HG02840 (cell line): ENCODE measurements around the gene UBE2H.
A peak's percentile ranks its signal among the peaks of the same experiment; 100 is the strongest.
"Not testable (repeated sequence)": the region's sequence is repeated elsewhere in the genome, so short reads cannot be mapped to it uniquely, and the experiment has no call there.

Experiments
- ATAC-seq: cut with Tn5 transposase; IDR thresholded peaks from one replicate; pipeline ENCODE4 v1.9.1; 2021; ENCODE audit warnings: mild to moderate bottlenecking, moderate library complexity, moderate number of reproducible peaks; ENCODE audit not compliant: unreplicated experiment, low FRiP score

The UBE2H gene

DNA sequence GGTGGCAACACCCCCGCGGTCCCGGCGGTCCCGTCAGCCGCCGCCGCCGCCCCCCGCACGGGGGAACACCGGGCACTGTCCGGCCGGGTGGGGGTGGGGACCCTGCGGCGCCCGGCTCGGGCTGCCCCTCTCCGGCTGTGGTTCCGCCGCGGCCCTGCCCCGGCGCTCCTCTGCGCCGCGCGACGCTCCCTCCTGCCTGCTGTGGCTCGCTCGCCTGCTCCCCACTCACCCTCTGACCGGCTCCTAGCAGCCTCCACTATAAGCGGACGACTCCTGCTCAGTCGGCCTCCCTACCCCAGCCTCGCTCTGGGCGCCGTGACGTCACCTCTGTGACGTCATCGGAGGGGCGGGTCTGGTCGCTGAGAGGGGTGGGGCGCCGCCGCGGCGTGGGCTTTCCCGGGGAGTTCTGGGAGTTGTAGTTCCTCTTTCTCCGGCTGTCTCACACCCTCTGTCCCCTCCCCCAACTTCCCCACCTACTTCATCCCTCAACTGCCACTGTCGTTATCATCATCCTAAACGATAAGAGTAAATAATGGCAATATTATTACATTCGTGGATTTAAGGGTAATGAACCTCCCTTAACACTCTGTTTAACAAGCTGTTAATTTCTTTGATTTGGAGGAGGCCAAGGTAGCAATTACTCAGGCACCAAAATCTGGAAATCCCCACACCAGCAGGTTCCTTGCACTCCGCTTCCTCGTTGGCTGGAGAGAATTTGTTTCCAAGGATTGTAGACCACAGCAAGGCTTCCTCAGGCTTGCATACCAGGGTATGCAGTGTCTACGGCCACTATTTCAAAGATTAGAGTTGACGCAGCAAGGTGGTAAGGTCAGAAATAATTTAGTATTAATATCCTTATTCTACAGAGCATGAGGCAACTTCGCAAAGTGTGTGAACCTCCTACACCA is at the start of gene UBE2H:
Gene UBE2H, minus strand, starts transcription at position 308 of the 908 bp plus-strand sequence. CDS start 405 bp downstream, outside the sequence.
- ATAC-seq: peak; percentile 52

DNA sequence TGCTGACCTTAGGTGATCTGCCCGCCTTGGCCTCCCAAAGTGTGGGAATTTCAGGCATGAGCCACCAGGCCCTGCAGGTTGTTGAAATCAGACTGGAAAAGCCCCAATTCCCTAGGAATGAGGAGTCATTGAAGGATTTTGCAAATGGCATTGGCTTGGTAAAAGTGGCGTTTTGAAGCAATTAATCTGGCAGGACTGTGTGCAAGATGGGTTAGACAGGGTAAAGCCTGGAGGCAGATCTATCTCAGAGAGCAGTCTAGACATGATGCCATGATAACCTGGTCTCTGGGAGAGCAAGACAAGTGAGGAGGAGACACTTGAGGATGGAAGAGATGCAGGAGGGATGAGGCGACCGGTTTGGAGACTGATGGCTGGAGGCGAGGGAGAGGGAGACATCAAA is 45.7 kb upstream of the UBE2H start:
- no peak for ATAC-seq

DNA sequence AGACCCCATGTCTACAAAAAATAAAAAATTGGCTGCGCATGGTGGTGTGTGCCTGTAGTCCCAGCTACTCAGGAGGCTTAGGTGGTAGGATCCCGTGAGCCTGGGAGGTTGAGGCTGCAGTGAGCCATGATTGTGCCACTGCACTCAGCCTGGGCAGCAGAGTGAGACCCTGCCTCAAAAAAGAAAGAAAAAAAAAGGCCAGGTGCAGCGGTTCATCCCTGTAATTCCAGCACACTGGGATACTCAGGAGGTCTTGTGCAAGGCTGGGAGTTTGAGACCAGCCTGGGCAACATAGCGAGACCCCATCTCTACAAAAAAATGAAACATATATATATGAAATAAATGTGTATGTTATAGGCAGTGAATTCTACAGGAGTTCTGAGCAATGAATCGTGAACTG is 44.5 kb upstream of the UBE2H start:
- no peak for ATAC-seq

DNA sequence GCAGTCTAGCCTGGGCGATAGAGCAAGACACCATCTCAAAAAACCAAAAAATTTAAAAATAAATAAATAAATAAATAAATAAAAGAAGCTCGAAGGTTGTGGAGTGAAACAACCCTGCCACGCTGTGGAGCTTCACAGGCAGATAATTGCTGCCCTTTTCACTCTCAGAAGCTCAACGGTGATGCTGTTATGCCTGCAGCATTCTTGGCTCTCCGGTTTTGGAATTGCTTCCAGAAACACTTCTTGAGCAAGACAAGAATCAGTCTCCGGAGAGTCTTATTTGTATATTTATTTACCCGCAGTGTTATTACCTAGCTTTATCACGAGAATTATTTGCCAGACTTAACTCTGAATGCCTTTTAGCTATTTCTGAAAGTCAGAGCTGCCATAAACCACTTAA is 40.5 kb upstream of the UBE2H start:
- ATAC-seq: no peak

GRCh38 chr7:129990403-129991192 is 37.8 kb upstream of the UBE2H start:
- no peak for ATAC-seq

- ATAC-seq: no peak
Observed at GRCh38 chr7:129989466-129989865, 36.7 kb upstream of the UBE2H start.

DNA sequence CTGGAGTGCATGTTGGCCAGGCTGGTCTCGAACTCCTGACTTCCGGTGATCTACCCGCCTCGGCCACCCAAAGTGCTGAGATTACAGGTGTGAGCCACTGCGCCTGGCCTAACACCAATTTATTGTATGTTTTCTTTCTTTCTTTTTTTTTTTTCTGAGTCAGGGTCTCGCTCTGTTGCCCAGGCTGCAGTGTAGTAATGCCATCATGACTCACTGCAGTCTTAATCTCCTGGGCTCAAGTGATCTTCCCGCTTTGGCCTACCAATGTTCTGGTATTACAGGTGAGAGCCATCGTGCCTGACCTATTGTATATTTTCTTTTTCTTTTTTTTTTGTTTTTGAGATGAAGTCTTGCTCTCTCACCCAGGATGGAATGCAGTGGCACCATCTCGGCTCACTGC is 33.8 kb upstream of the UBE2H start:
- no peak for ATAC-seq

- no peak for ATAC-seq
Observed at GRCh38 chr7:129980667-129981066, 27.9 kb upstream of the UBE2H start.

- ATAC-seq: no peak
Observed at GRCh38 chr7:129975309-129975708, 22.5 kb upstream of the UBE2H start.

DNA sequence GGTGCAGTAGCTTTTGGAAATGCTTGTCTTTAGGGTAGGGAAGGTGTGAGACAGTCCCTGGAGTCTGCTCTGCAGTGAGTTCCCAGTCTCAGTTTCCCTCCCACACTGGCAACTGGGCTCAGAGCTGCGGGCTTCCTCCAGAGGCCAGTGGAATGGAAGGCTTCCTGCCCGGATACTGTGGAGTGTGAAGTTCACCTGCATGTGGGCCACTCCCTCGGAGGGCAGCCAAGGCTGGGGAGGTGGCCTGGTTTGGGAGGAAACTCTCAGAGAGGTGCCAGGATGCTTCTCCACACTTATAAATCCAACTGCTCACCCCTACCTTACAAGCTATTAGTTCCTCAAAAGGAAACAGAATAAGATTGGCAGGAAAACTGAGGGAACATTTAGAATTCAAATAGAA is 18.1 kb upstream of the UBE2H start:
- ATAC-seq: no peak

DNA sequence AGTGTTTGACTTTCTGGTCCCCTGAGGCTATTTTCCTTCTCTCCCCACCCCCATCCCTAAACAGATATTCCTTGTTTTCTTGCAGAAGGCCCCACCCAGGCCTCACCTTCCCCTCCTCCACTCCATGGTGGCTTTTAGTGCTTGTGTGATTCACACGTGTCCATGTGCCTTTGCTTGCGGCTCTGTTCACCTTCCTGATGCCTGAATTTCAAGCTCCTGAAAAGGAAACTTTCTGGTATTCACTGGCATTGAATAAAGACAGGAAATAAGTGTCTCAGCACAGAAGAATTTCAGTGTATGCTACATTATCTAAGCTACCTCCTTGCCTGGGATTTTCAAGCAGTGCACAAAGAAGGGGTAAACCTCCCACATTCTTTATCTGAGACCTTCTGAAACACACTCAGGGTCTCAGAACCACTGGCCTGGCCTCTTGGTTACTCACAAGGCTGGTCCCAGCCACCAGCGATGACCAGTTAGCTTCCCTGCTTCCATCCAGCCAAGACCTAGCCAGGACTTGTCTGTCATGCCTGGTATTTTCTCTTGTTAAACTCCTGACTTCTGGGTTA is 17.2 kb upstream of the UBE2H start:
- ATAC-seq: no peak

DNA sequence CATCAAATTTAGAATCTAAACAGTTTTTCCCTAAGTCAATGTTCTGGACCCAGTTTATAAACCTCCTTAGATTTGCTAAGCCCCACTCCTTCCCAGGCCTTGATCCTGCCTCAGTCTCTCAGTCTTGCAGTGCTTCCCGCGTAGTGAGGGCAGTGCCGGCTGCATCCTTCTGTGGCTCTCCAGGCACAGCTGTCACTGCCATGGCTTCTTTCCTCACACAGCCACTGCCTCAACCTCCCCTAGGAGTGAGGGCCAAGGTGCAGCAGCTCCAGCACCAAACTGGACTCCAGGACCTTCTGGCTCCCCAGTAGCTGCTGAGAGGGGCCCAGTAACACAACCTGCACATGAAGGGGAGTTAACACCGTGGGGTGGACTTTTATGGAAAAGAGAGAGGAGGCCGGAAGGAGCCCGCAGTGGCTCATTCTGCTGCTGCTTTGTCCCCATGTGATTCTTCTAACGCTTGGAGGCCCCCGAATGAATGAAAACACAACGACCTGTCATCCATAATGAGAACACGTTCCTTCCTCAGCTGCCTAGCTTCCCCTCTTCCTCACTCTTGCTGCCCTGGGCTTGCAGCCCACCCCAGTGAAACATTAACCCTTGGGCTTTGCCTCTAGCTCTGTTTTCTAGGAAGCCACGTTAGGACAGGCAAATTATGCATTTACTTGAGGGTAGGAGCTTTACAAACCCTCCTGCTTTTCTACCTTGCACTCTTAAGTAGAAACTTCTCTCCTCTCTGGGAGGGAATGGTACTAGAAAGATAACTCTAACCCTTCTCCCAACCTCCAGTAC is 16.0 kb upstream of the UBE2H start:
- ATAC-seq: no peak

- ATAC-seq: not testable (repeated sequence)
Observed at GRCh38 chr7:129960204-129960475, 7.4 kb upstream of the UBE2H start.

- ATAC-seq: no peak
Observed at GRCh38 chr7:129959471-129960203, 6.9 kb upstream of the UBE2H start.

GRCh38 chr7:129958643-129959470 is 6.1 kb upstream of the UBE2H start:
- ATAC-seq: no peak

DNA sequence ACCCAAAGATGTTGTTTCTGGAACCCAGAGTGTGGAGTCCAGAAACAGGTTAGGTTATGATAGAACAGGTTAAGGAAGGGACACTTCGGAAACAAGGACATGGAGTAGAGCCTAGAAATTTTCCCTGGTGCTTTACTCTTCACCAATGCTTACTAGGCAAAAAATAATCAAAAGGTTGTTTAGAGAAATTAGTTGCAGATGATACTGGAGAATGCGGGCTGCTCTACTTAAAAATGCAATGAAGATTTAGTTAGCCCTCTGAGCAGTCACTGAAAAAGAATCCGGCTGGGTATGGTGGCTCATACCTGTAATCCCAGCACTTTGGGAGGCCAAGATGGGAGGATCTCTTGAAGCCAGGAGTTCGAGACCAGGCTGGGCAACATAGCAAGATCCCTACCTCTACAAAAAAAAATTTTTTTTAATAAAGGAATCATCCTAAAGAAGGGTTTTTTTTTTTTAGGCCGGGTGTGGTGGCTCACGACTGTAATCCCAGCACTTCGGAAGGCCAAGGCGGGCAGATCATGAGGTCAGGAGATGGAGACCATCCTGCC is 3.3 kb upstream of the UBE2H start:
- no peak for ATAC-seq

- ATAC-seq: peak; percentile 23
Observed at GRCh38 chr7:129952086-129952652, 591 bp downstream of the UBE2H start.

DNA sequence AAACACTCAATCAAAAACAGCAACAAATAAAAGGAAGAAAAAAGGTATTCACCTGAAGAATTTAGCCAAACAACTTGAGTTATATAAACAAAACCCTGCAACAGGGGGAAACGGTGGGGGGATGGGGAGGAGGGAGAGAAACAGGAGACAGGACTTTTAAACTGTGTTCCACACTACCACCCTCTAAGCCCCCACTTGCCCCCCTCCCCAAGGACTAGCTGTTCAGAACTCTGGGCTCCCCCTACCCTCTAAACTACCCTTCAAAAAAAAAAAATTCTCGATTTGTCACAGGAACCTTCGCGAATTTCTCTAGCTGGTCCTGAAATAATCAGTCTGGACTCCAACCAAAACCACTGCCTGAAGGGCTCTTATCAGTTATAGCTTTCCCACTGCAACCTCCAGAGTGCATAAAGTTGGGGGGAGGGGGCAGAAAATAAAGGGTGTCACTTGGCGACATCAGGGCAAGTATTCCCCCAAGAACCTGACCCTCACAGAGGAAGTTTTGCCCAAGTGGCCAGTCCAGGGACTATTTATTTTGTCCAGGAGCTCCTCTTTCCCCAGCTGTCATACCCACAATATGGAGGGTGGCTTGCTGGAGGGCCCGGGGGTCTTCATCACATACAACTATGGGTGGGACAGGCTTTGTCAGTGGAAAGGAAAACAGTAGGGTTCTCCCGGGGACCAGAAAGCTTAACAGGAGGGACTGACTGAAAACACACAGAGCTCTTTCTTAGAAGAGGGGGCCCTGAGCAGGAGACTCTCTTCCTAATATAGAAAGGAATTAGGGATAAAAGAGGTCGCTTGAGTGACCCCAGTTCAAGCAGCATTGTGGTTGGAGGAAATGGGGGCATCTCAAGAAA is 1.3 kb downstream of the UBE2H start:
- ATAC-seq: no peak
